NCI-H446 (cell line): ENCODE measurements around the gene NOL9.

Source experiments
- DNase-seq, 2 experiments: peaks; one replicate each; lab custom pipeline; 2025; lab: John Stamatoyannopoulos, UW

Gene NOL9

GRCh38 chr1:6590046-6590445 lies 35.7 kb upstream of the NOL9 start:
- DNase-seq, result no peak

GRCh38 chr1:6588893-6589520 lies 34.7 kb upstream of the NOL9 start:
- DNase-seq, result no peak

- DNase-seq, result no peak
Measured at GRCh38 chr1:6588128-6588892, 34.0 kb upstream of the NOL9 start.

- DNase-seq, result peak in 1 of 2 experiments; percentile 30
Measured at GRCh38 chr1:6587261-6588005, 33.1 kb upstream of the NOL9 start.

GRCh38 chr1:6586404-6586816 lies 32.1 kb upstream of the NOL9 start:
- DNase-seq, result no peak

- no peak for DNase-seq
Measured at GRCh38 chr1:6585841-6586240, 31.5 kb upstream of the NOL9 start.

GRCh38 chr1:6585081-6585722 lies 30.9 kb upstream of the NOL9 start:
- DNase-seq, result no peak

- no peak for DNase-seq
Measured at GRCh38 chr1:6584126-6585080, 30.1 kb upstream of the NOL9 start.

- no peak for DNase-seq
Measured at GRCh38 chr1:6582370-6582769, 28.1 kb upstream of the NOL9 start.

GRCh38 chr1:6581561-6582305 lies 27.4 kb upstream of the NOL9 start:
- DNase-seq, result no peak

- DNase-seq, result no peak
Measured at GRCh38 chr1:6580593-6581409, 26.5 kb upstream of the NOL9 start.

- no peak for DNase-seq
Measured at GRCh38 chr1:6580119-6580592, 25.8 kb upstream of the NOL9 start.

GRCh38 chr1:6579374-6580118 lies 25.2 kb upstream of the NOL9 start, which contains the start of gene ZBTB48:
Gene ZBTB48, plus strand, starts transcription at chr1:6579994. Its CDS starts 616 bp downstream, at chr1:6580610.
- peak; percentile 99 to 100 for DNase-seq

GRCh38 chr1:6578624-6579373 lies 24.5 kb upstream of the NOL9 start:
- no peak for DNase-seq

GRCh38 chr1:6577831-6578525 lies 23.7 kb upstream of the NOL9 start:
- no peak for DNase-seq

- no peak for DNase-seq
Measured at GRCh38 chr1:6574818-6575217, 20.5 kb upstream of the NOL9 start.

- DNase-seq, result no peak
Measured at GRCh38 chr1:6574025-6574620, 19.8 kb upstream of the NOL9 start.
